HepG2 (cell line): ENCODE measurements around the gene PHKG2.

Source experiments
- EZH2 ChIP-seq: conservative IDR thresholded peaks from 2 replicates; pipeline ENCODE4 v1.6.1; 2012; ENCODE audit warnings: mild to moderate bottlenecking, low read depth, low read length, moderate library complexity
- FOXJ3 ChIP-seq: sonication (generic); formaldehyde crosslinking; IDR thresholded peaks from 2 replicates; pipeline ENCODE4 v1.4.0; 2020; ENCODE audit warnings: missing genetic modification reagents, mild to moderate bottlenecking, borderline replicate concordance
- MTF1 ChIP-seq: sonication (generic); formaldehyde crosslinking; IDR thresholded peaks from 2 replicates; pipeline ENCODE4 v1.5.0; 2020; ENCODE audit warnings: missing genetic modification reagents
- MXI1 ChIP-seq: IDR thresholded peaks from 3 replicates; pipeline ENCODE4 v1.6.1; 2012; ENCODE audit warnings: low read depth, low read length, inconsistent platforms, borderline replicate concordance
- TF ChIP-seq, protein P1 (sequence below): sonication (generic); IDR thresholded peaks from 2 replicates; pipeline ENCODE4 v1.6.1; 2016; ENCODE audit warnings: low read depth, borderline replicate concordance
- TF ChIP-seq, protein P2 (sequence below): sonication (generic); formaldehyde crosslinking; IDR thresholded peaks from 2 replicates; pipeline ENCODE4 v1.4.0; 2020; ENCODE audit warnings: mild to moderate bottlenecking, missing genetic modification reagents

DNA sequence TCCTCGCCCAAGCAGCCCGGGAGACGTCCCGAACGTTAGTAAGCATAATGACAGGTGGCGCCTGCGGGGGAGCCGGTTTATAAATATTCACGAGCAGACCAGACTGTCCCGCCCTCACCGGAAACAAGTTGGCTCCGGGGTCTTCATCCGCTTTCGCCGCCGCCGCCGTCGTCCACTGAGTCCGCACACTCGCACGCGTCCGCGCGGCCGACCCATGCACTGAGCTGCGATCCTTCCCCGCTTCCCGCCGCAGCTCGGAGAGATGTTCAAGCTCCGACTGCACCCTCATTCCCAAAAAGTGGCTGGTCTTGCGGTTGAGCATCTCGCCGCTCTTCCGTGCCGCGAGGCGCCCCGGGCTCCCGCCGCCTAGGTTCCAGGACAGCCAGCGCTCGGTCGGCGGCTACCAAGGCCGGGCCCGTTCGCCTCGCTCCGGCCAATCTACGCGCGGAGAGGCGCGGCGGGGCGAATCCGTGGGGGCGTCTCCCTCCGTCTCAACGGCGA lies 13.3 kb downstream of the PHKG2 start:
- TF ChIP-seq FOXJ3 = no peak
- no peak for TF ChIP-seq EZH2
- TF ChIP-seq, protein P1, sequence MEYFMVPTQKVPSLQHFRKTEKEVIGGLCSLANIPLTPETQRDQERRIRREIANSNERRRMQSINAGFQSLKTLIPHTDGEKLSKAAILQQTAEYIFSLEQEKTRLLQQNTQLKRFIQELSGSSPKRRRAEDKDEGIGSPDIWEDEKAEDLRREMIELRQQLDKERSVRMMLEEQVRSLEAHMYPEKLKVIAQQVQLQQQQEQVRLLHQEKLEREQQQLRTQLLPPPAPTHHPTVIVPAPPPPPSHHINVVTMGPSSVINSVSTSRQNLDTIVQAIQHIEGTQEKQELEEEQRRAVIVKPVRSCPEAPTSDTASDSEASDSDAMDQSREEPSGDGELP = no peak
- TF ChIP-seq MTF1 (CRISPR knock-in tag) = no peak
- TF ChIP-seq, protein P2, sequence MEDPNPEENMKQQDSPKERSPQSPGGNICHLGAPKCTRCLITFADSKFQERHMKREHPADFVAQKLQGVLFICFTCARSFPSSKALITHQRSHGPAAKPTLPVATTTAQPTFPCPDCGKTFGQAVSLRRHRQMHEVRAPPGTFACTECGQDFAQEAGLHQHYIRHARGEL (CRISPR knock-in tag) = no peak
- no peak for TF ChIP-seq MXI1
